Activated CD8-positive, alpha-beta T cell treated with anti-CD3 and anti-CD28 coated beads for 36 hours (primary cell): ENCODE data around the gene TTC39C. TPM values are rescaled to one million over a fixed set of nuclear protein-coding genes. Genes with fewer than 3 reads are reported as not detected.

ENCODE experiments used
- ATAC-seq: fragments of 200-7000 bp; cut with Tn5 transposase; one replicate; pipeline ENCODE4 v1.10.0; 2021; ENCODE audit warnings: mild to moderate bottlenecking, moderate library complexity
- CTCF ChIA-PET: fragments of 350-600 bp; sonication (Branson Sonifier 250); formaldehyde crosslinking; loops from one replicate; lab custom pipeline; 2021; ENCODE audit warnings: antibody characterized with exemption; lab: Charles Lee
- POLR2A ChIA-PET: fragments of 350-600 bp; sonication (Branson Sonifier 250); formaldehyde crosslinking; loops from one replicate; lab custom pipeline; 2021; ENCODE audit warnings: antibody characterized with exemption; lab: Charles Lee
- DNase-seq: peaks from one replicate; pipeline ENCODE4 v3.0.0-alpha.2; 2020
- H3K27ac Mint-ChIP-seq: one replicate; pipeline ENCODE4 v1.8.0; 2021; ENCODE audit warnings: mild to moderate bottlenecking, mixed read lengths
- H3K27me3 Mint-ChIP-seq: one replicate; pipeline ENCODE4 v1.8.0; 2021; ENCODE audit warnings: mixed read lengths
- H3K36me3 Mint-ChIP-seq: one replicate; pipeline ENCODE4 v1.8.0; 2021; ENCODE audit warnings: low read depth, mixed read lengths
- H3K4me1 Mint-ChIP-seq: one replicate; pipeline ENCODE4 v1.8.0; 2021; ENCODE audit warnings: low read depth, mixed read lengths
- H3K4me3 Mint-ChIP-seq: one replicate; pipeline ENCODE4 v1.8.0; 2021; ENCODE audit warnings: mild to moderate bottlenecking, moderate library complexity, mixed read lengths
- H3K9me3 Mint-ChIP-seq: one replicate; pipeline ENCODE4 v1.8.0; 2021; ENCODE audit warnings: mixed read lengths
- intact Hi-C: fragments of 100-400 bp; cut with micrococcal nuclease; formaldehyde crosslinking; loops from one replicate; pipeline ENCODE4 v1.10.0; 2022
- total RNA-seq, 2 experiments: library from RNA; stranded (reverse); gene quantifications; one replicate each; pipeline ENCODE4 v1.2.3, GENCODE V29; 2021
- TF ChIP-seq, protein P1 (sequence below): fragments of 200-600 bp; IDR thresholded peaks from one replicate; pipeline ENCODE4 v1.8.0; 2022; ENCODE audit warnings: antibody characterized with exemption, mild to moderate bottlenecking

The TTC39C gene
- total RNA-seq, 2 experiments from 2014 or later: 37.9 to 43.0 TPM

DNA sequence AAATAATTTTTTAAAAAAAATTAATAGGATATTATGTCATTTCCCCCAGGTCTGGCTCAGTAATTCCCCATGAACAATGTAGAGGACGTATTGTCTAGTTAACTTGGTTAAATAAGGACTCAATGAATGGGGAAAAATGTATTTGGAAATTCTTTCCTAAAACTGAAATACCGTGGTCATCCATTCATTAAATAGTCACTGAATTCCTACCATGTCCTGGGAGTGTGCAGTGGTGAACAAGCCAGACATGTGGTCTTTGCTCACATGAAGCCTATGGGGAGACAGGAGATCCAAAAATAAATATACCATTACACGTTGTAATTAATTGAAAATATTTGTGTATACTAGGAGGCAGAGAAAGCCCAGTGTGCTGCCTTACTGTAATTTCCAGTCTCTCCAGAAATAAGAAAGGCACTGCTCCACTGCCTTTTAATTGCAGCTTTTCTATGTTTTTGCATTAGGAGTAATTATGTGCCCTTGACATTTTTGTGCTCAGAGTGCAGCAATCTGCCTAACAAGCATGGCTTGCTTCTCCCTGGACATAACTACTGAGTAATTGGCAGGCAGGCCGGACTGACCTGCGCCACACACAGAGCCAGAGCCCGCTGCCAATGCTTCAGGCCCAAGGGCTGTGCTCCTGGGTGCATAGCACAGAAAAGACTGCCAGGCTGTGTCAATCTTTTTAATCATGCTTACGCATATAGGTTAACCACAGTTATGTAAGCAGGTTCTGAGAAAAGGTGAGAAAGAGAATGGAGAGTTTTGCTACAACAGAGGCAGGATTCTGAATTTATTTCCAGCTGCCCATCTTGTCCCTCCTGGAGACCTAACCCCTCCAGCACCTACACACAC, 22.2 kb upstream of the TTC39C start:
- peaks cover 2% of the 10 kb centered on the region for H3K36me3 Mint-ChIP-seq
- intact Hi-C loops: loop anchor here (2.0 kb wide), 1 partner anchor 20 kb away; no protein-coding TSS in a partner anchor
- H3K4me1 Mint-ChIP-seq: peaks cover 53% of the 10 kb centered on the region
- DNase-seq (peak; percentile 63), ATAC-seq (peak; percentile 92)
- peak overlapping the region; percentile 60 for H3K4me3 Mint-ChIP-seq
- ChIA-PET POLR2A (interaction anchor here (1.0 to 1.6 kb wide), 5 partner anchors 14 to 153 kb away, joined by 3 to 7 read pairs (median 3); partner anchors contain the start of gene TTC39C), CTCF (interaction anchor here (1.4 to 4.1 kb wide), 2 partner anchors 23 to 26 kb away, joined by 4 to 12 read pairs; no protein-coding TSS in a partner anchor)
- no peaks in the 10 kb centered on the region for H3K9me3 Mint-ChIP-seq
- TF ChIP-seq, protein P1, sequence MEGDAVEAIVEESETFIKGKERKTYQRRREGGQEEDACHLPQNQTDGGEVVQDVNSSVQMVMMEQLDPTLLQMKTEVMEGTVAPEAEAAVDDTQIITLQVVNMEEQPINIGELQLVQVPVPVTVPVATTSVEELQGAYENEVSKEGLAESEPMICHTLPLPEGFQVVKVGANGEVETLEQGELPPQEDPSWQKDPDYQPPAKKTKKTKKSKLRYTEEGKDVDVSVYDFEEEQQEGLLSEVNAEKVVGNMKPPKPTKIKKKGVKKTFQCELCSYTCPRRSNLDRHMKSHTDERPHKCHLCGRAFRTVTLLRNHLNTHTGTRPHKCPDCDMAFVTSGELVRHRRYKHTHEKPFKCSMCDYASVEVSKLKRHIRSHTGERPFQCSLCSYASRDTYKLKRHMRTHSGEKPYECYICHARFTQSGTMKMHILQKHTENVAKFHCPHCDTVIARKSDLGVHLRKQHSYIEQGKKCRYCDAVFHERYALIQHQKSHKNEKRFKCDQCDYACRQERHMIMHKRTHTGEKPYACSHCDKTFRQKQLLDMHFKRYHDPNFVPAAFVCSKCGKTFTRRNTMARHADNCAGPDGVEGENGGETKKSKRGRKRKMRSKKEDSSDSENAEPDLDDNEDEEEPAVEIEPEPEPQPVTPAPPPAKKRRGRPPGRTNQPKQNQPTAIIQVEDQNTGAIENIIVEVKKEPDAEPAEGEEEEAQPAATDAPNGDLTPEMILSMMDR: no peak
- no peaks in the 10 kb centered on the region for H3K27me3 Mint-ChIP-seq
- H3K27ac Mint-ChIP-seq: peak overlapping the region; percentile 87

DNA sequence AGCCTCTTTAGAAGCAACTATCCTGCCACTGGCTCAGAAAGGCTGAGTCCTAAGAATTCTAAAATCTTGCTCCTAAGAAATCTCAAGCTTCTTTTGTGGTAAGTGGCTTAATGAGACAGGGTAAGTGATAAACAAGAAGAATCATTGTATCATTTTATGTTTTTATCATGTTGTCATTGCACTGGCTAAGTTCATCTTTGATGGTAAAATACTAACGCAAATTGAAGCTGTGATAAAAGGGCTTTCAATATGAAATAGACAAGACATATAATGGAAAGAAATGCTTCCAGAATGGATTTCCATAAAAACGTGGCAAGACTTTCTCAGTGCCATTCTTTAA, 21.6 kb upstream of the TTC39C start:
- no peaks in the 10 kb centered on the region for H3K9me3 Mint-ChIP-seq
- peaks cover 49% of the 10 kb centered on the region for H3K4me1 Mint-ChIP-seq
- ChIA-PET POLR2A (interaction anchor here (1.1 to 1.6 kb wide), 4 partner anchors 13 to 154 kb away, joined by 3 to 7 read pairs (median 3); partner anchors contain the start of gene TTC39C), CTCF (interaction anchor here (1.4 to 4.1 kb wide), 2 partner anchors 24 to 26 kb away, joined by 4 to 12 read pairs; no protein-coding TSS in a partner anchor)
- ATAC-seq (peak; percentile 19), DNase-seq (no peak)
- peak overlapping the region; percentile 87 for H3K27ac Mint-ChIP-seq
- intact Hi-C loops: loop anchor here (2.0 kb wide), 1 partner anchor 20 kb away; no protein-coding TSS in a partner anchor
- TF ChIP-seq, protein P1: no peak
- H3K27me3 Mint-ChIP-seq: no peaks in the 10 kb centered on the region
- peaks cover 1% of the 10 kb centered on the region for H3K36me3 Mint-ChIP-seq
- peak overlapping the region; percentile 60 for H3K4me3 Mint-ChIP-seq

DNA sequence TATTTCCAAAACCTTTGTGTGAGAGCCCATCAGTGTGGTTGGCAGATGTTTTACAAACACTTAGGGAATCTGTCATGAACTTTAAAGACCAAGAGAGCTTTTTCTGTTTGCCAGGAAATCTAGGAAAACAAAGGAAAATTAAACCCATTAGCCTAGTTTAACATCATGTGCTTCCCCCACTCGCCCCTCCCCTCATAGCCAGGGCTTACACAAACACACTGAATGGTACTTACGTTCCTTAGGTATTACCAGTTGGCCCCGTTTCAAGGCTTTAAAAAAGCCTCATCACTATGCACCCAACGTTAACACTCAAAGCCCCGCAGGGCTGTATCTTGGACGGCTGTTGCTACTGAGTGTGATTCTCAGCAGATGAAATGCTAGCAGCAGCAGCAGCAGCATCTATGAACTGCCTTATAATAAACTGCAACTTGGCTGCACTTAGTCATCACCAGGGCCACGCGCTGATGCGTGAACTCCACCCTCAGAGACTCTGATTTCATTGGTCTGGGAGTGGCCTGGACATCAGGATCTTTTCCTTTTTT, 20.1 kb upstream of the TTC39C start:
- peak overlapping the region; percentile 63 for H3K4me3 Mint-ChIP-seq
- POLR2A ChIA-PET: interaction anchor here (1.0 kb wide), 1 partner anchor 25 kb away, joined by 3 read pairs; no protein-coding TSS in a partner anchor
- intact Hi-C loops: no loop called here

DNA sequence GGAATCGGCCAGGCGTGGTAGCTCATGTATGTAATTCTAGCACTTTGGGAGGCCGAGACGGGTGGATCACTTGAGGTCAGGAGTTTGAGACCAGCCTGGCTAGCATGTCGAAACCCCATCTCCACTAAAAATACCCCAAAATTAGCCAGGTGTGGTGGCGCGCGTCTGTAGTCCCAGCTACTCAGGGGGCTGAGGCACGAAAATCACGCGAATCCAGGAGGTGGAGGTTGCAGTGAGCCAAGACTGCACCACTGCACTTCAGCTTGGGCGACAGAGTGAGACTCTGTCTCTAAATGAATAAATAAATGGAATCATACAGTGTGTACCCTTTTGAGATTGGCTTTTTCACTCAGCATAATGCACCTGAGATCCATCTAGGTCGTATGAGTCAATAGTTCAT, 19.4 kb upstream of the TTC39C start:
- H3K27me3 Mint-ChIP-seq: no peaks in the 10 kb centered on the region
- TF ChIP-seq, protein P1: no peak
- intact Hi-C loops: no loop called here
- no peak for DNase-seq
- no peaks in the 10 kb centered on the region for H3K9me3 Mint-ChIP-seq
- H3K36me3 Mint-ChIP-seq: peaks cover 1% of the 10 kb centered on the region
- no peak overlapping the region for H3K4me3 Mint-ChIP-seq
- ChIA-PET POLR2A (interaction anchor here (1.0 kb wide), 1 partner anchor 24 kb away, joined by 3 read pairs; no protein-coding TSS in a partner anchor), CTCF (interaction anchor here (1.0 kb wide), 1 partner anchor 8 kb away, joined by 3 read pairs; no protein-coding TSS in a partner anchor)
- no peak overlapping the region for H3K27ac Mint-ChIP-seq
- peaks cover 43% of the 10 kb centered on the region for H3K4me1 Mint-ChIP-seq
- ATAC-seq: no peak

More for the DNA sequence above, 20.1 kb upstream of the TTC39C start:
- Mint-ChIP-seq H3K9me3 (no peaks in the 10 kb centered on the region), H3K27me3 (no peaks in the 10 kb centered on the region), H3K27ac (peak overlapping the region; percentile 82), H3K36me3 (peaks cover 1% of the 10 kb centered on the region), H3K4me1 (peaks cover 45% of the 10 kb centered on the region)
- CTCF ChIA-PET: interaction anchor here (0.7 to 4.1 kb wide), 3 partner anchors 9 to 28 kb away, joined by 3 to 12 read pairs (median 4); no protein-coding TSS in a partner anchor
- TF ChIP-seq, protein P1: no peak
- ATAC-seq (peak; percentile 41), DNase-seq (peak; percentile 53)
